ENCODE results near the gene ZNF385A.

DNA sequence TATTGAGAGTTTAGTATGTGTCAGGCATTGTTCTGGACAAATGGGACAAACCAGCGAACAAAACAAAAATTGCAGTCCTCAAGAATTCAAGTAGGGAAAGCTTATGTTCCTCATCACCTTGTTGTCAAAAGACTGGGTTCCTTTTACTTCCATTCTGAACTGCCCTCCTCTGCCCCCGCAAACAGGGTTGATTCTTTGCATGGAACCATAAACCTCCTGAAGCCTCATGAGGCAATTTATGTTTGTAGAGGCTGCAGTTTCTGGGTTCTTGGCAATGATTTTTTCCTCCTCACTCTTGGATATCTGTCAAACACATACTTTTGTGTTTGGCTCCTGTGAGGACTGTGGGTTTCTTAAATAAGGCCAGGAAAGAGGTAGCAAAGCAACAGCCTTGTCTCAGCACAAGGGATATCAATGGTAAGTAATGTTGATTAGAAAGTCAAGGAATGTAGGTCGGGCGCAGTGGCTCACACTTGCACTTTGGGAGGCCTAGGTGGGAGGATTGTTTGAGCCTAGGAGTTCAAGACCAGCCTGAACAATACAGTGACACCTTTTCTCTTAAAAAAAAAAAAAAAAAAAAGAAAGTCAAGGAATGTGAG, 45.7 kb downstream of the ZNF385A start:
- TF ChIP-seq, protein P1, sequence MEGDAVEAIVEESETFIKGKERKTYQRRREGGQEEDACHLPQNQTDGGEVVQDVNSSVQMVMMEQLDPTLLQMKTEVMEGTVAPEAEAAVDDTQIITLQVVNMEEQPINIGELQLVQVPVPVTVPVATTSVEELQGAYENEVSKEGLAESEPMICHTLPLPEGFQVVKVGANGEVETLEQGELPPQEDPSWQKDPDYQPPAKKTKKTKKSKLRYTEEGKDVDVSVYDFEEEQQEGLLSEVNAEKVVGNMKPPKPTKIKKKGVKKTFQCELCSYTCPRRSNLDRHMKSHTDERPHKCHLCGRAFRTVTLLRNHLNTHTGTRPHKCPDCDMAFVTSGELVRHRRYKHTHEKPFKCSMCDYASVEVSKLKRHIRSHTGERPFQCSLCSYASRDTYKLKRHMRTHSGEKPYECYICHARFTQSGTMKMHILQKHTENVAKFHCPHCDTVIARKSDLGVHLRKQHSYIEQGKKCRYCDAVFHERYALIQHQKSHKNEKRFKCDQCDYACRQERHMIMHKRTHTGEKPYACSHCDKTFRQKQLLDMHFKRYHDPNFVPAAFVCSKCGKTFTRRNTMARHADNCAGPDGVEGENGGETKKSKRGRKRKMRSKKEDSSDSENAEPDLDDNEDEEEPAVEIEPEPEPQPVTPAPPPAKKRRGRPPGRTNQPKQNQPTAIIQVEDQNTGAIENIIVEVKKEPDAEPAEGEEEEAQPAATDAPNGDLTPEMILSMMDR (conservative IDR thresholded peaks at IDR 0.05; ENCODE audit: low read length) = no peak
- TF ChIP-seq EZH2phosphoT487 (IDR thresholded peaks at IDR 0.05; ENCODE audit: borderline replicate concordance, low read depth, low read length) = no peak

Data from OCI-LY7 (cell line).